Measurements from ENCODE around the gene SLCO1C1. TPM values are rescaled to one million over a fixed set of nuclear protein-coding genes. Genes with fewer than 3 reads are reported as not detected.

SLCO1C1 gene
- total and polyA plus RNA-seq, 8 donors, result 0.17 to 2.5 (median 1.2) TPM

DNA sequence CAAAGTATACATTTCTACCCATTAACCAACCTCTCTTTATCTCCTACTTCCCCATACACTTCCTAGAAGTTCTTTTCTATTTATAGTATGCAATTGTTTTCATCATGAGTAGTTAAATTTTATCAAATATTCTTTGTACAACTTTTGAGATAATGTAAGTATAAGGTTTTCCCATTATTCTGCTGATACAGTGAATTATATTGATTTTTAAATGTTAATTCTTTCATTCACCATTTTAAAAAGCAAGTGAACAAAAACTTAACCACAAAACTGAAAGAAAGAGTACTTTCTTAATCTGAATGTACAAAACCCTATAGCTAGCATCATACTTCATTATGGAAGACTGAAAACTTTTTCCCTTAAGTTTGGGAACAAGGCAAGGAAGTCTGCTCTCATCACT is 105.9 kb downstream of the SLCO1C1 start:
- TF ChIP-seq, protein P1, sequence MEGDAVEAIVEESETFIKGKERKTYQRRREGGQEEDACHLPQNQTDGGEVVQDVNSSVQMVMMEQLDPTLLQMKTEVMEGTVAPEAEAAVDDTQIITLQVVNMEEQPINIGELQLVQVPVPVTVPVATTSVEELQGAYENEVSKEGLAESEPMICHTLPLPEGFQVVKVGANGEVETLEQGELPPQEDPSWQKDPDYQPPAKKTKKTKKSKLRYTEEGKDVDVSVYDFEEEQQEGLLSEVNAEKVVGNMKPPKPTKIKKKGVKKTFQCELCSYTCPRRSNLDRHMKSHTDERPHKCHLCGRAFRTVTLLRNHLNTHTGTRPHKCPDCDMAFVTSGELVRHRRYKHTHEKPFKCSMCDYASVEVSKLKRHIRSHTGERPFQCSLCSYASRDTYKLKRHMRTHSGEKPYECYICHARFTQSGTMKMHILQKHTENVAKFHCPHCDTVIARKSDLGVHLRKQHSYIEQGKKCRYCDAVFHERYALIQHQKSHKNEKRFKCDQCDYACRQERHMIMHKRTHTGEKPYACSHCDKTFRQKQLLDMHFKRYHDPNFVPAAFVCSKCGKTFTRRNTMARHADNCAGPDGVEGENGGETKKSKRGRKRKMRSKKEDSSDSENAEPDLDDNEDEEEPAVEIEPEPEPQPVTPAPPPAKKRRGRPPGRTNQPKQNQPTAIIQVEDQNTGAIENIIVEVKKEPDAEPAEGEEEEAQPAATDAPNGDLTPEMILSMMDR (IDR thresholded peaks at IDR 0.05), result no peak
- intact Hi-C loops (cut with DNase I), result no loop called here
- Histone ChIP-seq H3K4me1 (no peaks in the 10 kb centered on the region), H3K27ac (no peak overlapping the region), H3K9me3 (no peaks in the 10 kb centered on the region), H3K36me3 (no peaks in the 10 kb centered on the region), H3K27me3 (no peaks in the 10 kb centered on the region), H3K4me3 (no peak overlapping the region)
- ATAC-seq, result no peak
- no peak for DNase-seq

Other genes with a start within 250 kb of the SLCO1C1 start
- gene SLCO1B3, start 115.4 kb downstream of the SLCO1C1 start, total RNA-seq, result not detected
- gene SLCO1B3, start 115.4 kb downstream of the SLCO1C1 start, polyA plus RNA-seq (ENCODE audit: insufficient read length in 6 of 6), result under 1 TPM in 1 of 6 donors, not detected in 5; 0.17 TPM